ENCODE measurements around the gene PCSK6.

- TF ChIP-seq CTCF (IDR thresholded peaks at IDR 0.05; ENCODE audit: insufficient read depth, low read length) (no peak), POLR2AphosphoS5 (IDR thresholded peaks at IDR 0.05; ENCODE audit: low read depth) (no peak), SPI1 (IDR thresholded peaks at IDR 0.05; ENCODE audit: borderline replicate concordance, low read depth) (no peak), REST (IDR thresholded peaks at IDR 0.05; ENCODE audit: insufficient replicate concordance, low read depth) (no peak), GABPA (IDR thresholded peaks at IDR 0.05; ENCODE audit: low read depth) (no peak)
These were observed 182.2 kb downstream of the PCSK6 start for GRCh38 chr15:101307048-101307896.

All from HL-60 (cell line).